KMS-11 (cell line): ENCODE measurements around the gene SPEM3.

Experiments
- H2AFZ ChIP-seq: fragments of 200-600 bp; sonication (generic); 2 replicates; pipeline ENCODE4 v1.6.1; 2016; ENCODE audit warnings: antibody characterized with exemption, mixed run types, low read depth
- H3K27ac ChIP-seq: fragments of 200-600 bp; sonication (generic); 2 replicates; pipeline ENCODE4 v1.6.1; 2016; ENCODE audit warnings: mild to moderate bottlenecking, mixed run types
- H3K27me3 ChIP-seq: fragments of 200-600 bp; sonication (generic); 2 replicates; pipeline ENCODE4 v1.6.1; 2017; ENCODE audit warnings: mild to moderate bottlenecking, low read depth, mixed run types, moderate library complexity; ENCODE audit not compliant: insufficient read depth
- H3K36me3 ChIP-seq: fragments of 200-600 bp; sonication (generic); 2 replicates; pipeline ENCODE4 v1.6.1; 2017; ENCODE audit warnings: mild to moderate bottlenecking, mixed run types; ENCODE audit not compliant: insufficient read depth
- H3K4me1 ChIP-seq: fragments of 200-600 bp; sonication (generic); 2 replicates; pipeline ENCODE4 v1.6.1; 2016; ENCODE audit warnings: mild to moderate bottlenecking, low read depth, mixed run types; ENCODE audit not compliant: poor library complexity, severe bottlenecking
- H3K4me2 ChIP-seq: fragments of 200-600 bp; sonication (generic); 2 replicates; pipeline ENCODE4 v1.7.0; 2016; ENCODE audit warnings: mild to moderate bottlenecking, mixed run types
- H3K4me3 ChIP-seq: fragments of 200-600 bp; sonication (generic); IDR thresholded peaks from 2 replicates; pipeline ENCODE4 v1.6.1; 2017; ENCODE audit warnings: low read depth, low read length, mixed read lengths; ENCODE audit not compliant: insufficient read depth
- H3K79me2 ChIP-seq: fragments of 200-600 bp; sonication (generic); 2 replicates; pipeline ENCODE4 v1.6.1; 2016; ENCODE audit warnings: low read depth, mixed run types; ENCODE audit not compliant: insufficient read depth
- H3K9ac ChIP-seq: fragments of 200-600 bp; sonication (generic); 2 replicates; pipeline ENCODE4 v1.6.1; 2016; ENCODE audit warnings: mild to moderate bottlenecking, mixed run types
- H4K20me1 ChIP-seq: fragments of 200-600 bp; sonication (generic); 2 replicates; pipeline ENCODE4 v1.6.1; 2016; ENCODE audit warnings: mild to moderate bottlenecking, mixed run types; ENCODE audit not compliant: insufficient read depth
- TF ChIP-seq, protein P1 (sequence below): fragments of 200-600 bp; sonication (generic); conservative IDR thresholded peaks from 2 replicates; pipeline ENCODE4 v1.6.1; 2017; ENCODE audit warnings: low read depth, mild to moderate bottlenecking, antibody characterized with exemption, low read length, moderate library complexity, mixed read lengths

Gene SPEM3

DNA sequence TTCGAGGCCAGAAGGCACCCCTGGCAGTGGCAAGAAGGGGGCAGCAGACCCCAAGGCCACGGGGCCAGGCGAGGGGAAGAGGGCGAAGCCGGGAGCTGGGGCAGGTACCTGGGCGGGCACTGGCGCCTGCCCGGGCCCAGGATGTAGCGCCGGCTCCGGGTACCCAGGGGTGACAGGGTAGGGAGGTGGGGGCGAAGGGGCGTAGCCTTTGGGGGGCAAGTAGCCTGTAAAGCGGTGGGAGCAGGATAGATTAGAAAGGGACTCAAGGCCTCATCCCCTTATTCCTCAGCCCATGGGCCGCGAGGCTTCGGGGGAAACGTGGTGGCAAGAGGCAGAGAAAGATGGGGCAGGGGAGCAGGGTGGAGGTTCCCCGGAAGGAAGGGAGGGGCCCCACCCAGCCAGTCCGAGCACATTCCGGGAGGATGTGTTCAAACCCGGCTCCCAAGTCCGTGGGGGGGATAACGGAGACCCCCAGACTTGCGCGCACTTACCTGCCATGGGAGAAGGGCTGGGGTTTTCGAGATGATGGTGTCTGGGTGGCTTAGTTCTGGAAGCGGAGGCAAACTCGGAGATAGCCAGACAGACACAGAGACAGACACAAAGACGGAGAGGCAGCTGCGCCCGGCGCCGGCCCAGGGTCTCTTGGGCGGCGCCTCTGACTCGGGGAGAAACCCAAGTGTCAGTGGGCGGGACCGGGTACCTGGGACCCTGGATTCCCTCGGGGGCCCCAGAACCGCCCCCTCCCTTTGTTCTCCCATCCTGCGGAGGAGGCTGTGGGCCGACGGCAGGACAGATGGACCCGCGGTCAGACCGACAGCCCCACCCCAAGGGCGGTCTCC is 34.8 kb upstream of the SPEM3 start:
- Histone ChIP-seq H3K4me3 (no peak overlapping the region), H3K27me3 (no peaks in the 10 kb centered on the region), H3K36me3 (no peaks in the 10 kb centered on the region), H4K20me1 (no peaks in the 10 kb centered on the region), H3K4me2 (peak overlapping the region; percentile 39; the same call in 1 of the 2 replicates), H3K79me2 (no peaks in the 10 kb centered on the region), H3K9ac (peak overlapping the region; percentile 42; the same call in 1 of the 2 replicates), H3K27ac (no peak overlapping the region), H2AFZ (peak overlapping the region; percentile 26; the same call in 1 of the 2 replicates), H3K4me1 (no peaks in the 10 kb centered on the region)
- TF ChIP-seq, protein P1, sequence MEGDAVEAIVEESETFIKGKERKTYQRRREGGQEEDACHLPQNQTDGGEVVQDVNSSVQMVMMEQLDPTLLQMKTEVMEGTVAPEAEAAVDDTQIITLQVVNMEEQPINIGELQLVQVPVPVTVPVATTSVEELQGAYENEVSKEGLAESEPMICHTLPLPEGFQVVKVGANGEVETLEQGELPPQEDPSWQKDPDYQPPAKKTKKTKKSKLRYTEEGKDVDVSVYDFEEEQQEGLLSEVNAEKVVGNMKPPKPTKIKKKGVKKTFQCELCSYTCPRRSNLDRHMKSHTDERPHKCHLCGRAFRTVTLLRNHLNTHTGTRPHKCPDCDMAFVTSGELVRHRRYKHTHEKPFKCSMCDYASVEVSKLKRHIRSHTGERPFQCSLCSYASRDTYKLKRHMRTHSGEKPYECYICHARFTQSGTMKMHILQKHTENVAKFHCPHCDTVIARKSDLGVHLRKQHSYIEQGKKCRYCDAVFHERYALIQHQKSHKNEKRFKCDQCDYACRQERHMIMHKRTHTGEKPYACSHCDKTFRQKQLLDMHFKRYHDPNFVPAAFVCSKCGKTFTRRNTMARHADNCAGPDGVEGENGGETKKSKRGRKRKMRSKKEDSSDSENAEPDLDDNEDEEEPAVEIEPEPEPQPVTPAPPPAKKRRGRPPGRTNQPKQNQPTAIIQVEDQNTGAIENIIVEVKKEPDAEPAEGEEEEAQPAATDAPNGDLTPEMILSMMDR = no peak

DNA sequence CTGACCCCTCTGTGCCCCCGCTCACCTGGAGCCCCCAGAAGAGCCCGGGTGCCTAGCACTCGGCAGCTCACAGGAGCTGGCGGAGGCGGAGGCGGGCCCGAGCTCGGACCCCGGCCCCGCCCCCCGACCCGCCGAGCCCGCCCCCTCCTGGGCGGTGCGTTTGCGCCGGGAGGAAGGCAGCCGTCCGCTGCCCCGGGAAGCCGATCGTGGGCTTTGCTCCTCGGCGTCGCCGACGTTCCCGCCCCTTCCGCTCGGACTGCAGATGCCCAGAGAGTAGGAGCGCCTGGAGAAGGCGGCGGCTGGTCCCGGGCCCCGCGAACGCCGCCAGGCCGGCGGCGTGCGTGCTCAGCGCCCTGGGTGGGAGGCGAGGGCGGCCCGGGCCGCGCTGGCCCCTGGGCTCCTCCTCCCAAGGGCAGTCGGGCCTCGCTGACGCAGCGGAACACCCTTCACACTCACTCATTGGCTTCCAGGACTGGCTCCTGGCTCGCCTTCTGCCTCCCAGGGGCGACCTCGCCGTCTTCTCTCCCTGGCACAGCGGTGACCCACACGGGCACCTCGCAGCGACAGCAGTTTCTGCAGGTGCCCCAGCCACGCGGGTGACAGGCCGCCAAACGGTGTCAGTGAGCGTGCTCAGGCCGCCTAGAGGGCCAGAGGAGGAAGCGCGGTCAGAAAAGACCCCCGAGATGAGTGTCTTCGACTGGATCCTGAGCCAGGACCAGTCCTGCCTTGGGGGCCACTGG is 34.0 kb upstream of the SPEM3 start, which contains the start of gene PLSCR3:
TSS of gene PLSCR3 (minus strand) at position 74 of the 740 bp plus-strand sequence. CDS start 415 bp downstream, outside the sequence.
- Histone ChIP-seq H3K9ac (peak within 1 kb of the TSS; percentile 42; the same call in 1 of the 2 replicates), H3K79me2 (no peaks in the 10 kb centered on the region), H3K27ac (peak within 1 kb of the TSS; percentile 53), H4K20me1 (no peaks in the 10 kb centered on the region), H3K4me3 (no peak within 1 kb of the TSS), H2AFZ (peak within 1 kb of the TSS; percentile 26; the same call in 1 of the 2 replicates), H3K4me1 (no peaks in the 10 kb centered on the region), H3K36me3 (no peaks in the 10 kb centered on the region), H3K27me3 (no peaks in the 10 kb centered on the region), H3K4me2 (peak within 1 kb of the TSS; percentile 39; the same call in 1 of the 2 replicates)
- TF ChIP-seq, protein P1 = no peak

DNA sequence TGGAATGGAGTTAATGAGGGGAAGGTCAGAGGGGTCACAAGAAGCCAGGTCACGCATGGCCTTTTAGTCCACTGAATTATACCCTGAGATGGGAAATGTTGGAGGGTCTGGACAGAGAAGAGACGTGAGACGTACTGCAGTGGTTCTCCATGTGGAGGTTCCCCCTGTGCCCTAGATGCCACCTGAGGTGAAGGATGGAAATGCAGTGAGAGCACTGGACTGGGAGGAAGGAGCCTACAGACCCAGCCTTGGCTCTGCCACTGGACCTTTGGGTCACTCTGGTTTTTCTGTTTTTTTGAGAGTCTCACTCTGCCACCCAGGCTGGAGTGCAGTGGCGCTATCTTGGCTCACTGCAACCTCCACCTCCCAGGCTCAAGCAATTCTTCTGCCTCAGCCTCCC is 32.5 kb upstream of the SPEM3 start:
- H2AFZ ChIP-seq = no peak overlapping the region
- H3K27ac ChIP-seq = no peak overlapping the region
- no peaks in the 10 kb centered on the region for H4K20me1 ChIP-seq
- TF ChIP-seq, protein P1 = no peak
- no peaks in the 10 kb centered on the region for H3K4me1 ChIP-seq
- H3K4me2 ChIP-seq = no peak overlapping the region
- H3K27me3 ChIP-seq = no peaks in the 10 kb centered on the region
- H3K4me3 ChIP-seq = no peak overlapping the region
- no peaks in the 10 kb centered on the region for H3K79me2 ChIP-seq
- no peaks in the 10 kb centered on the region for H3K36me3 ChIP-seq
- H3K9ac ChIP-seq = no peak overlapping the region

DNA sequence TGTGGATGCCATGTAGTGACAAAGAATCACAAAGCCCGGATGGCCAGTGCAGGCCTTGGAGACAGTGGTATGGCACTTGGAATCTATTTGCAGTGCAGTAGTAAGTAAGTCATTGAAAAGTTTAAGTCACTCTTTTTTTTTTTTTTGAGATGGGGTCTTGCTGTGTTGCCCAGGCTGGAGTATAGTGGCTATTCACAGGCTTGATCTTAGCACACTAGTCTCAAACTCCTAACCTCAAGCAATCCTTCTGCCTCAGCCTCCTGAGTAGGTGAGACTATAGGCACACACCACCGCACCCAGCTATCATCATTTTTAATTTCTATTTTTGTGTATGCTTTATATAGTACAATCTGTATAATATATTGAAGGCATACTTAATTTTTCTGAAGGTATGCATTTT is 30.0 kb upstream of the SPEM3 start:
- no peak overlapping the region for H3K4me2 ChIP-seq
- no peak overlapping the region for H3K4me3 ChIP-seq
- H3K79me2 ChIP-seq = no peaks in the 10 kb centered on the region
- TF ChIP-seq, protein P1 = no peak
- no peaks in the 10 kb centered on the region for H4K20me1 ChIP-seq
- no peak overlapping the region for H3K27ac ChIP-seq
- no peaks in the 10 kb centered on the region for H3K27me3 ChIP-seq
- H3K36me3 ChIP-seq = no peaks in the 10 kb centered on the region
- H2AFZ ChIP-seq = no peak overlapping the region
- no peak overlapping the region for H3K9ac ChIP-seq
- H3K4me1 ChIP-seq = no peaks in the 10 kb centered on the region
